ENCODE measurements around the gene PICK1. TPM values are rescaled to one million over a fixed set of nuclear protein-coding genes. Genes with fewer than 3 reads are reported as not detected.

The PICK1 gene
- polyA plus RNA-seq (ENCODE audit: insufficient read length in 12 of 12), result 10 to 100 TPM in 3 of 12 donors, 1 to 10 TPM in 8, not detected in 1; 6.1 to 21.5 (median 9.2) TPM
- long read RNA-seq, donor 1, partial matches to known transcripts, result 5 of 10 reads
- long read RNA-seq, donor 1, other reads (novel, unspliced or antisense), result 0 of 10 reads
- long read RNA-seq, donor 2, partial matches to known transcripts, result 0 of 1 reads
- long read RNA-seq, donor 2, other reads (novel, unspliced or antisense), result 0 of 1 reads
- long read RNA-seq, donor 3, result 0 reads
- long read RNA-seq, donor 4, partial matches to known transcripts, result 0 of 1 reads
- long read RNA-seq, donor 4, other reads (novel, unspliced or antisense), result 0 of 1 reads
- long read RNA-seq, donor 5, result 0 reads
- long read RNA-seq, donor 6, result 0 reads
- long read RNA-seq, donor 7, partial matches to known transcripts, result 0 of 1 reads
- long read RNA-seq, donor 7, other reads (novel, unspliced or antisense), result 0 of 1 reads
- long read RNA-seq, donor 8, partial matches to known transcripts, result 0 of 2 reads
- long read RNA-seq, donor 8, other reads (novel, unspliced or antisense), result 0 of 2 reads
- long read RNA-seq, donor 9, result 0 reads
- long read RNA-seq, donor 10, partial matches to known transcripts, result 0 of 1 reads
- long read RNA-seq, donor 10, other reads (novel, unspliced or antisense), result 0 of 1 reads
- long read RNA-seq, donor 11, partial matches to known transcripts, result 0 of 4 reads
- long read RNA-seq, donor 11, other reads (novel, unspliced or antisense), result 0 of 4 reads

DNA sequence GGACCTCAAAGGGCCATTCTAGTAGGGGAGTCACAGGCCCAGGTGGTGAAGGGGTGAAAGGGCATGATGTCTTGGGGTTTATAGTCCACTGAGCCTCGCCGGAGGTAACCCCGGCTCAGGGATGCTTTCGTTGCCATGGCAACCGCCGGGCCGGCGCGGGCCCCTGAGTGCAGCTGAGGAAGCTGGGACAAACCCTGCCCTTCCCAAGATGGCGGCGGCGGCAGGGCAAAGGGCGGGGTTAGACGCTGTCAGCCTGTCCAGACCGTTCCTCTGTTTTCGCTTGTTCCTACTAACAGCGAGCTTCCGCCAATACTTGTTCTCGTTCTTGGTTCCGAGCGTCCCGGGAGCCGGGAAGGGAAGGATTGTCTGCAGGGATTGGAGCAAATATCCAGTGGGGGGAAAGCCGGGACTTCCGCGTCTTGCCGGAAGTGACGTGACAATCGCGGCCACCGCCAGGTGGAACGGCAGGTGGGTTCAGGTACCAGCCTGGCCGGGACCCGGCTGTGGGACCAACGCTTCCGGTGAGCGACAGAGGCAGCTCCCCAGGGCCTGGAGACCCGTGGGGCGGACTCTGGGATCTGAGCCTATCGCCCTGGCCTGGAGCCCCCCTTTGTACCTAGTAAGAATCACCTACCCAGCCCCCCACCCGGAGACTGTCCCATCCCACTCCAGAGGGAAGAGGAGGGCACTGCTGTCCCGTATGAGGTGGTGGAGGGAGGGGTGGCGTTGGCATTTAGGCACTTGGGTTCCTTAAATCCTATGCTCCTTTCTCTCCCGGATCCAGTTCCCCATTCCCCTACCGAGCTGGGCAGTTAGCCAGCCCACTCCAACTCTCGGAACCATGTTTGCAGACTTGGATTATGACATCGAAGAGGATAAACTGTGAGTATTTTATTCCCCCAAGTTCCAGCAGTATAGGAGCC, at the start of gene PICK1:
Gene PICK1 (plus strand): TSS at position 436 of the 923 bp plus-strand sequence. CDS start 406 bp downstream, at position 842.
- peak; percentile 90 for DNase-seq

DNA sequence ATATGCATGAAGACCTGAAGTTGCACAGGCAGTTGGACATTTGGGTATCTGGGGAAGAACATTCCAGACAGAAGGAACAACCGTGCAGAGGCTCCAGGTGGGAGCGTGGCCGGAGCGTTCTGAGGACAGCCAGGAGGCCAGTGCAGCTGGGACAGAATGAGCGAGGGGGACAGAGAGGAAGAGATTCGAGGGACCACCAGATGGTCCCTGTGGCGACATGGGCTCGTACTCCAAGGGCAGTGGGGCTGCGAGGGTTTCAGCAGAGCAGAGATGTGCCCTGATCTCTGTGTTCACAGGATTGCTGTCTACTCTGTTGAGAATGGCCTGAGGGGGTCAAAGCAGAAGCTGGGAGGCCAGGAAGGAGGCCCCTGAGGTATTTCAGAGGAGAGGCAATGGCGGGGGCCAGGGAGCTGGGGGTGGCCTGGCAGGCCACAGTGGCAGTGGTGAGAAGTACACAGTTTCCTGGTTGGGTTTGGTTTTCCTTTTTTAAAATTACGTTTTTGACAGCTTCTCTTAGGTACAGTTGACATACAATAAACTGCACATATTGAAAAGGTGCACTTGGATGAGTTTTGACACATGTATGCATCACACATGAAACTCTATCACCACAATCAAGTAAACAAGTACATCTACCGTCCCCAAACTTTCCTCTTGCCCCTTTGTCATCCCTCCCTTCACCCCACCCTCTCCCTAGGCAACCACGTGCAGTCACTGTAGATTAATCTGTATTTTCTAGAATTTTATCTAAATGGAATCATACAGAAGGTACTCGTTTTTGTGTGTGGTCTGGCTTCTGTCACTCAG, 48.0 kb upstream of the PICK1 start:
- no peak for DNase-seq

- no peak for DNase-seq
Measured at GRCh38 chr22:38012604-38013072, 44.6 kb upstream of the PICK1 start.

DNA sequence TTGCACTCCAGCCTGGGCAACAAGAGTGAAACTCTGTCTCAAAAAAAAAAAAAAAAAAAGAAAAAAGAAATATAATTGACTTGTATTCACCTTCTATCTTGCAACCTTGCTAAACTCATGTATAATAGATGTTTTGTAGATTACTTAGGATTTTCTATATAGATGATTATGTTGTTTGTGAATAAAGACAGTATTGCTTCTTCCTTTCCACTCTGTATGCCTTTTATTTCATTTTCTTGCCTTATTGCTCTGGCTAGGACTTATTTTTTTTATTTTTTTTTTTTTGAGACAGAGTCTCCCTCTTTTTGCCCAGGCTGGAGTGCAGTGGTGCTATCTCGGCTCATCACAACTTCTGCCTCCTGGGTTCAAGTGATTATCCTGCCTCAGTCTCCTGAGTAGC, 43.1 kb upstream of the PICK1 start:
- no peak for DNase-seq

- no peak for DNase-seq
Measured at GRCh38 chr22:38016182-38017151, 40.7 kb upstream of the PICK1 start.

- DNase-seq, result peak; percentile 62
Measured at GRCh38 chr22:38017272-38017920, 39.8 kb upstream of the PICK1 start.

GRCh38 chr22:38017939-38018885, 39.0 kb upstream of the PICK1 start:
- DNase-seq, result no peak

DNA sequence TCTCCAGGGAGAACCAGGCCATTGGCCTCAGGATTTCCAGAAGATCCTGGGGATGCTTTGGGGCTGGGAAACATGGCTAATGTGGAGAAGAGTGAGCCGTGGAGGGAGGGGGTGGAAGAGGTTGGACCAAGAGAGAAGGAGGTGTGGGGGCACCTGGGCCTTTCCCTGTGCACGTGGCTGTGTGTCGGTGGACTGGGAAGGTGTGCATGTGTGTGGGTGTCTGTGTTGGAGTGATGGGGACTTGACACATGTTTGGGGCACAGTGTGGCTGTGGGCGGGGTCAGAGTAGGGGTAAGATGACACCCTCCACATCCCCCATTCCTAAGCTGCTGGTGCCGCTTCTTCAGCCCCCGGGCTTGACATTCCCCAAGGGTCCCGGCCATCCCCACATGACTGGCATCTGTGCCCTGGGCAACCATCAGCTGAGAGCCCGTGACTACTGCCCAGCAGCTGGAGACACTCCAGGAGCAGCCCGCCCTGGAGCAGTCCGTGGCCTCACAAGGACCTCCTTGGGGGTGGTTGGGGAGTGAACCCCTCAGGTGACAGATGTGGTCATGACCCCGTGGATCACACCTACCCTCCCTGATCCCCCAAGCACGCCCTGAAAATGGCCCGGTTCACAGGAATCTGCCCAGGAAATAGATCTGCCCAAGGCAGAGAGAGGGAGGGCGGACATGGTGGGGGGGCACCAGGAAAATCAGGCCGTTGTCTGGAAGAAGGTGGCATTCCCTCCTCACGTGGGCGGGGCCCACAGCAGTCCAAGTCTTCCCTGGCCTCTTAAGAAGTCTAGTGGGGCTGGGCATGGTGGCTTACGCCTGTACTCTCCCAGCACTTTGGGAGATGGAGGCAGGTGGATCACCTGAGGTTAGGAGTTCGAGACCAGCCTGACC, 38.0 kb upstream of the PICK1 start:
- no peak for DNase-seq

- DNase-seq, result no peak
Measured at GRCh38 chr22:38021206-38021605, 36.0 kb upstream of the PICK1 start.

GRCh38 chr22:38023045-38023444, 34.2 kb upstream of the PICK1 start:
- no peak for DNase-seq

GRCh38 chr22:38025514-38025913, 31.7 kb upstream of the PICK1 start:
- DNase-seq, result no peak

- DNase-seq, result no peak
Measured at GRCh38 chr22:38026130-38027111, 30.8 kb upstream of the PICK1 start.

DNA sequence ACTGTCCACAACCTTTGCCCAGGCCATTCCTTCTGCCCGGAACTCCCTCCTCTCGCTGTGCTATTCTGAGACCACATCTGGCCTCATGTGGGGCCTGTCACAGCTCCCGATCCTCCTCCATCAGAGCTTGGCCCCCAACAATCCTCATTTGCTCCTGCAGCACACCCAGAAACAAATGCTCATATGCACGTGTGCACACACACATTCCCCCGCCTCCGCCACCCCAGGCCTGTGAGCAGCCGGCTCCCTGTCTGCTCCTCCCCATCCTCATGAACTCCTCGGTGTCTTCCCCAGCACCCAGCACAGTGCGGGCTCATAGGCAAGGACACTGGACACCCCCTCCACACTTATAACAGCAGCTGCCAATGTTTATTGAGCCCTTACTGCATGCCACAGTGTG, 29.7 kb upstream of the PICK1 start:
- no peak for DNase-seq

DNA sequence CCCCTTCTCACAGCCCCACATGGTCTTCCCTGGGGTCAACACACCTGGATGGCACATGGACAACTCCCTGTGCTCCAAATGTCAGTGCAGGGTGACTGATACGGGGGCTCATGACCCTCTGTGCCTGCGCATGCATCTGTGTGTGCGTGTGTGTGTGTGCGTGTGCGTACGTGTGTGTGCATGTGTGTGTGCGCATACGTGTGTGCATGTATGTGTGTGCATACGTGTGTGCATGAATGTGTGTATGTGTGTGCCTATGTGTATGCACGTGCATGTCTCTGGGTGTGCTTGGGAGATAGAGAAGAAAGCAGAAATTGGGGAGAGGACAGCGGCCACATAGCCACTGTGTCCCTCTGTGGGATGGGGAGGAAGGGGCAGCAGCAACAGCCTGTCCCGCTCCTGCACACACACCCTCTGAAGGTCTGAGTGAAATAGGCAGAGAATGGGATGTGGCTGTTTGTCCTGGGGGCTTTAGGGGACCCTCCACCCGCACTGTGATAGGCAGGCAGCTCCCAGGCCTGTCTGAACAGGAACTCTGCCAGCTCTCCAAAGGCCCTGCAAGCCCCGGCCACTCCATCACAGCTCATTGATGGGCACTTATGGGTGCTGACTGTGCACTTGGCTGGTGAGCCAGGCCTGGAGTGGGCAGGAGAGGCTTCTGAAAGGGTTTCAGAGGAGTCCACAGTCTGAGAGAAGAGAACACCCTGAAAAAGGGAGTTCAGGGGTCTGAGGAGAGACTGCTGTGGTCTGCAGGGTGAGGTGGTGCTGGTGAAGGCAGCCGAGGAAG, 28.7 kb upstream of the PICK1 start:
- no peak for DNase-seq

GRCh38 chr22:38029370-38029769, 27.8 kb upstream of the PICK1 start:
- DNase-seq, result no peak
